ENCODE measurements around the gene GLYAT.

DNA sequence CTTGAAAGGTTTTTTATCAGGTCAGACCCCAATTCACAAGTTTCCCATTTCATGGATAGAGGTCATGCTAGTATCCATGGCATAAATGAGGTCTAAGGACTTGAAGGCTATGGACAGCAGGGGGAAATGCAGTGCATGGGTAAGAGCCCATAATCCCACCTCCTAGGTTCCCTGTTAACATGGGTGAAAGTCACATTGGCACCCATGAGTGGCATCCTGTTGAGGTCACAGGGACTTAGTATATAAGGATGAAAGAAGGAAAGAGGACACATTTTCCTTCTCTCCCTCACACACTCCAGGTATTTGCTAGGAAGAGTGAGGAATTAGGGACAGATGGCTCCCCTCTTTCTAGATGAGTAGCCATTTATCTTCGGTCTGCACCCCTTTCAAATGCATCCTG is 9.4 kb upstream of the GLYAT start:
- TF ChIP-seq, protein P1, sequence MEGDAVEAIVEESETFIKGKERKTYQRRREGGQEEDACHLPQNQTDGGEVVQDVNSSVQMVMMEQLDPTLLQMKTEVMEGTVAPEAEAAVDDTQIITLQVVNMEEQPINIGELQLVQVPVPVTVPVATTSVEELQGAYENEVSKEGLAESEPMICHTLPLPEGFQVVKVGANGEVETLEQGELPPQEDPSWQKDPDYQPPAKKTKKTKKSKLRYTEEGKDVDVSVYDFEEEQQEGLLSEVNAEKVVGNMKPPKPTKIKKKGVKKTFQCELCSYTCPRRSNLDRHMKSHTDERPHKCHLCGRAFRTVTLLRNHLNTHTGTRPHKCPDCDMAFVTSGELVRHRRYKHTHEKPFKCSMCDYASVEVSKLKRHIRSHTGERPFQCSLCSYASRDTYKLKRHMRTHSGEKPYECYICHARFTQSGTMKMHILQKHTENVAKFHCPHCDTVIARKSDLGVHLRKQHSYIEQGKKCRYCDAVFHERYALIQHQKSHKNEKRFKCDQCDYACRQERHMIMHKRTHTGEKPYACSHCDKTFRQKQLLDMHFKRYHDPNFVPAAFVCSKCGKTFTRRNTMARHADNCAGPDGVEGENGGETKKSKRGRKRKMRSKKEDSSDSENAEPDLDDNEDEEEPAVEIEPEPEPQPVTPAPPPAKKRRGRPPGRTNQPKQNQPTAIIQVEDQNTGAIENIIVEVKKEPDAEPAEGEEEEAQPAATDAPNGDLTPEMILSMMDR (IDR thresholded peaks at IDR 0.05; ENCODE audit: borderline replicate concordance, extremely low read depth, low read length, poor library complexity, severe bottlenecking), result no peak
- no peak for TF ChIP-seq EZH2 (IDR thresholded peaks at IDR 0.05; ENCODE audit: borderline replicate concordance, low read depth, low read length, severe bottlenecking)
